HL-60/S4 treated with phorbol 12-myristate 13-acetate at 8.2 ng/mL for 4 days and 3 days (cell line): ENCODE measurements around the gene PPOX.

Experiments used
- in situ Hi-C: fragments of 300-500 bp; cut with MboI; formaldehyde crosslinking; loops from 2 replicates; pipeline ENCODE4 v1.15.0; 2022; ENCODE audit warnings: low sequenced_read_pairs

The PPOX gene

GRCh38 chr1:161196521-161197451 is 30.6 kb downstream of the PPOX start:
- in situ Hi-C loops: no loop called here

GRCh38 chr1:161197560-161198193 is 31.5 kb downstream of the PPOX start:
- in situ Hi-C loops: no loop called here

GRCh38 chr1:161198194-161198896 is 32.1 kb downstream of the PPOX start:
- in situ Hi-C loops: no loop called here

- in situ Hi-C loops: no loop called here
These were observed 32.7 kb downstream of the PPOX start, which contains the start of gene ADAMTS4 for GRCh38 chr1:161198897-161199431. Gene ADAMTS4, minus strand, starts transcription at chr1:161199054. Its CDS starts 427 bp downstream, at chr1:161198627.

GRCh38 chr1:161199506-161200139 is 33.4 kb downstream of the PPOX start:
- in situ Hi-C loops: loop anchor here (25.0 kb wide), 1 partner anchor 163 kb away; the partner anchor contains the start of gene CFAP126

GRCh38 chr1:161200421-161200991 is 34.3 kb downstream of the PPOX start:
- in situ Hi-C loops: loop anchor here (25.0 kb wide), 1 partner anchor 162 kb away; the partner anchor contains the start of gene CFAP126

- in situ Hi-C loops: loop anchor here (25.0 kb wide), 1 partner anchor 161 kb away; the partner anchor contains the start of gene CFAP126
These were observed 35.0 kb downstream of the PPOX start for GRCh38 chr1:161200992-161201835.

GRCh38 chr1:161201836-161202712 is 35.8 kb downstream of the PPOX start, which contains the start of gene NDUFS2:
Gene NDUFS2, plus strand, starts transcription at chr1:161202367. Its CDS starts 19 bp downstream, at chr1:161202386.
- in situ Hi-C loops: loop anchor here (25.0 kb wide), 1 partner anchor 160 kb away; the partner anchor contains the start of gene CFAP126

GRCh38 chr1:161206411-161207140 is 40.4 kb downstream of the PPOX start:
- in situ Hi-C loops: loop anchor here (25.0 kb wide), 1 partner anchor 156 kb away; the partner anchor contains the start of gene CFAP126

GRCh38 chr1:161207173-161207572 is 40.9 kb downstream of the PPOX start:
- in situ Hi-C loops: loop anchor here (25.0 kb wide), 1 partner anchor 155 kb away; the partner anchor contains the start of gene CFAP126

GRCh38 chr1:161209790-161210409 is 43.7 kb downstream of the PPOX start:
- in situ Hi-C loops: loop anchor here (25.0 kb wide), 1 partner anchor 152 kb away; the partner anchor contains the start of gene CFAP126

- in situ Hi-C loops: loop anchor here (25.0 kb wide), 1 partner anchor 148 kb away; the partner anchor contains the start of gene CFAP126
These were observed 48.1 kb downstream of the PPOX start for GRCh38 chr1:161214369-161214768.

GRCh38 chr1:161215076-161215475 is 48.9 kb downstream of the PPOX start, which contains the start of gene FCER1G:
Gene FCER1G, plus strand, starts transcription at chr1:161215295. Its CDS starts 27 bp downstream, at chr1:161215322.
- in situ Hi-C loops: loop anchor here (25.0 kb wide), 1 partner anchor 147 kb away; the partner anchor contains the start of gene CFAP126

- in situ Hi-C loops: loop anchor here (25.0 kb wide), 1 partner anchor 145 kb away; the partner anchor contains the start of gene CFAP126
These were observed 50.9 kb downstream of the PPOX start for GRCh38 chr1:161216945-161217712.

- in situ Hi-C loops: loop anchor here (25.0 kb wide), 1 partner anchor 144 kb away; the partner anchor contains the start of gene CFAP126
These were observed 51.6 kb downstream of the PPOX start for GRCh38 chr1:161217831-161218230.
